Skeletal muscle satellite cell (primary cell): ENCODE results near the gene VAV3. TPM values are rescaled to one million over a fixed set of nuclear protein-coding genes. Genes with fewer than 3 reads are reported as not detected.

ENCODE experiments used
- H3K27me3 ChIP-seq: 2 replicates; pipeline ENCODE4 v1.7.0; 2013; ENCODE audit warnings: low read length; ENCODE audit not compliant: control insufficient read depth, insufficient read depth
- H3K36me3 ChIP-seq: 2 replicates; pipeline ENCODE4 v1.7.0; 2013; ENCODE audit warnings: mild to moderate bottlenecking, control low read depth, low read length; ENCODE audit not compliant: insufficient read depth
- H3K4me1 ChIP-seq: 2 replicates; pipeline ENCODE4 v1.7.0; 2013; ENCODE audit warnings: low read length; ENCODE audit not compliant: control insufficient read depth, insufficient read depth
- H3K4me2 ChIP-seq: 2 replicates; pipeline ENCODE4 v1.7.0; 2013; ENCODE audit warnings: mild to moderate bottlenecking, low read length
- H3K4me3 ChIP-seq: 2 replicates; pipeline ENCODE4 v1.7.0; 2013; ENCODE audit warnings: low read length
- H3K9ac ChIP-seq: 2 replicates; pipeline ENCODE4 v1.7.0; 2013; ENCODE audit warnings: mild to moderate bottlenecking, low read depth, low read length, moderate library complexity
- H3K9me3 ChIP-seq: replicated peaks from 2 replicates; pipeline ENCODE4 v1.7.0; 2013; ENCODE audit warnings: mild to moderate bottlenecking, control low read depth, low read length
- small RNA-seq: library from RNA; depleted of rRNA; stranded (forward); fragments of <200 nt; gene quantifications from one replicate; pipeline ENCODE3, GENCODE V24; 2012

VAV3 gene

GRCh38 chr1:107523736-107524135 lies 441.2 kb downstream of the VAV3 start:
- Histone ChIP-seq H3K36me3 (no peaks in the 10 kb centered on the region), H3K4me1 (peaks cover 3% of the 10 kb centered on the region), H3K9me3 (no peaks in the 10 kb centered on the region), H3K4me3 (no peak overlapping the region), H3K4me2 (no peak overlapping the region), H3K27me3 (no peaks in the 10 kb centered on the region), H3K9ac (no peak overlapping the region)

GRCh38 chr1:107523061-107523460 lies 441.9 kb downstream of the VAV3 start:
- Histone ChIP-seq H3K27me3 (no peaks in the 10 kb centered on the region), H3K36me3 (no peaks in the 10 kb centered on the region), H3K9ac (no peak overlapping the region), H3K4me1 (peaks cover 3% of the 10 kb centered on the region), H3K9me3 (no peaks in the 10 kb centered on the region), H3K4me2 (no peak overlapping the region), H3K4me3 (no peak overlapping the region)

Small RNA genes lying within 50 kb of the gene (small RNA-seq; reads per million reads assigned to genes)
- not detected for gene MIR7852
